ENCODE data around the gene TM7SF2. TPM values are rescaled to one million over a fixed set of nuclear protein-coding genes. Genes with fewer than 3 reads are reported as not detected.

Gene TM7SF2
- total and polyA plus RNA-seq, 2 donors from 2014 or later, result 20.9 to 88.2 TPM

DNA sequence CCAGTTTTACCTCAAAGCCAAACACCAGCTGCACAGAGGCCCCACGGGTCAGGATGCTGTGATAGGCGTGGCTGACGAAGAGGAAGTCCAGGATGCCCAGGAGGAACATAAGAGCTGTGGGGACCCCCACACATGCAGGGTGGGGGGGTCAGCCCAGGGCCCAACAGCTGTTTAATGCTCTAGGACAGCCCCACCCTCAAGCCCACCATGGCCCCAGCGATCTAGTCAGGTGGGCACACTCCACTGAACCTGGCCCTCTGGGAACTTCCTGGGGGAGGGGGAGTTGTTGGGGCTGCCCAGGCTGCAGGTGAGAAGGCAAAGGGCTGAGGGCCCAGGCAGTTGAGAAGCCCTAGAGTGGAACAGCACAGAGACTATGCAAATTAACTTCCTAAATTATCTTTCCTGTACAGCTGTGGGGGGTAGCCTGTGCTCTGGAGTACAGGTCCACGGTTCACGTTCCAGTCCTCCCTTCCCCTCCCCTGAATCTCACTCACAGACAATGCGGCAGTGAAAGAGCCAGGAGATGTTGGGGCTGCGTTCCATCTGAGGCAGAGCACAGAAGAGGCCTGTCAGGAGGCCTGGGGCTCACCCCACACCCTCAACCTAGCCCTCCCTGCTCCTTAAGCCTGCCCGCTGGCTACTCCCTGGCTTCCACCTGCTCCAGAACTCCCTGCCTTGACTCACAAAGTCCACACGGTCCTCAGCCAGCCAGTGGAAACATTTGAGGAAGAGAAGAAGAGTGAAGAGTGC lies 20.7 kb downstream of the TM7SF2 start:
- intact Hi-C loops (cut with DNase I), result no loop called here
- TF ChIP-seq, protein P1, sequence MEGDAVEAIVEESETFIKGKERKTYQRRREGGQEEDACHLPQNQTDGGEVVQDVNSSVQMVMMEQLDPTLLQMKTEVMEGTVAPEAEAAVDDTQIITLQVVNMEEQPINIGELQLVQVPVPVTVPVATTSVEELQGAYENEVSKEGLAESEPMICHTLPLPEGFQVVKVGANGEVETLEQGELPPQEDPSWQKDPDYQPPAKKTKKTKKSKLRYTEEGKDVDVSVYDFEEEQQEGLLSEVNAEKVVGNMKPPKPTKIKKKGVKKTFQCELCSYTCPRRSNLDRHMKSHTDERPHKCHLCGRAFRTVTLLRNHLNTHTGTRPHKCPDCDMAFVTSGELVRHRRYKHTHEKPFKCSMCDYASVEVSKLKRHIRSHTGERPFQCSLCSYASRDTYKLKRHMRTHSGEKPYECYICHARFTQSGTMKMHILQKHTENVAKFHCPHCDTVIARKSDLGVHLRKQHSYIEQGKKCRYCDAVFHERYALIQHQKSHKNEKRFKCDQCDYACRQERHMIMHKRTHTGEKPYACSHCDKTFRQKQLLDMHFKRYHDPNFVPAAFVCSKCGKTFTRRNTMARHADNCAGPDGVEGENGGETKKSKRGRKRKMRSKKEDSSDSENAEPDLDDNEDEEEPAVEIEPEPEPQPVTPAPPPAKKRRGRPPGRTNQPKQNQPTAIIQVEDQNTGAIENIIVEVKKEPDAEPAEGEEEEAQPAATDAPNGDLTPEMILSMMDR (IDR thresholded peaks at IDR 0.05; ENCODE audit: borderline replicate concordance, extremely low read depth, insufficient read depth), result no peak
- DNase-seq (peak in 2 of 5 donors; percentile 4 to 73), FAIRE-seq (no peak)
- H3K4me3 ChIP-seq (ENCODE audit: low read length in 3 of 3), result no peak overlapping the region
- peak overlapping the region in 1 of 3 donors; percentile 99 for H3K9ac ChIP-seq (ENCODE audit: low read length in 3 of 3)
- H3K27ac ChIP-seq (ENCODE audit: low read depth in 2 of 2, low read length in 2 of 2), result no peak overlapping the region
- H3K27me3 ChIP-seq (ENCODE audit: control insufficient read depth, insufficient read depth, low read length), result no peaks in the 10 kb centered on the region
- peaks cover 5 to 46% (median 18%) of the 10 kb centered on the region in 3 donors for H3K36me3 ChIP-seq (ENCODE audit: control insufficient read depth in 2 of 3, insufficient read depth in 3 of 3, low read length in 3 of 3)
- peaks cover 3 to 22% (median 15%) of the 10 kb centered on the region in 3 donors for H3K4me1 ChIP-seq (ENCODE audit: control insufficient read depth in 2 of 3, insufficient read depth in 2 of 3, low read depth in 1 of 3, low read length in 3 of 3)
- no peaks in the 10 kb centered on the region for H3K9me3 ChIP-seq (ENCODE audit: control insufficient read depth in 2 of 3, insufficient read depth in 1 of 3, low read length in 3 of 3)

DNA sequence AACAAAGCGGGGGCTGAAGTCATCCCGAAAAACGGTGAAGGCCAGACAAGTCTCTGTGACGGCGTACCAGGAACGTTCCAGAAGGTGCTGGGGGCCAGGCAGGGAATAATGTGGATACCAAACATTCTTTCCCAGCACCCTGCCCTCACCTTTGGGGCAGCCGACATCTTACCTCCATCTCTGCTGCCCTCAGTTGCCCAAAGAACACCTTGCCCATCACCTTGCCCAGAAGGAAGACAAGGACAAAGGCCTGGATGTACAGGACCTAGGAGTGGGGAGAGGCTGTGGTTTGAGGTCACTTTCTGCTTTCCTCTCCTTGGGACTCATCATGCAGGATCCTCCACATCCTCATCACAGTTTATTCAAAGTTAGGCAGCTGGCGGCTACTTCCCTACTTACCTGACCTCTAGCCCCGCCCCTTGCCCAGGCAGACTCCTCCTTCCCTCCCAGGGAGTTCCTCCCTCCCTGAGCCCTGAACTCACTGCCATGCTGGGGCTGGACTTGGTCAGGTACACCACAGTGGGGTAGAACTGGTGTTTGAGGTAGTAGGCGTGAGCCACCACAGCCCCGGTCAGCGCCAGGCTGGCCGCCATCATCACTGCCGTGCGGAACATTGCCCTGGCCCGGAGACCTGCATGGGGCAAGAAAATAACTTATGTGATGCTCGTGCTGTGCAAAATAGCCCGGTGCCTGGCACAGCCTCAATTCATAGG lies 21.5 kb downstream of the TM7SF2 start:
- TF ChIP-seq, protein P1 (IDR thresholded peaks at IDR 0.05; ENCODE audit: borderline replicate concordance, extremely low read depth, insufficient read depth), result no peak
- Histone ChIP-seq H3K27me3 (ENCODE audit: control insufficient read depth, insufficient read depth, low read length) (no peaks in the 10 kb centered on the region), H3K9me3 (ENCODE audit: control insufficient read depth in 2 of 3, insufficient read depth in 1 of 3, low read length in 3 of 3) (no peaks in the 10 kb centered on the region), H3K36me3 (ENCODE audit: control insufficient read depth in 2 of 3, insufficient read depth in 3 of 3, low read length in 3 of 3) (peaks cover 5 to 41% (median 18%) of the 10 kb centered on the region in 3 donors), H3K4me1 (ENCODE audit: control insufficient read depth in 2 of 3, insufficient read depth in 2 of 3, low read depth in 1 of 3, low read length in 3 of 3) (peaks cover 3 to 22% (median 15%) of the 10 kb centered on the region in 3 donors), H3K4me3 (ENCODE audit: low read length in 3 of 3) (peak overlapping the region; percentile 85 to 94 (median 92)), H3K27ac (ENCODE audit: low read depth in 2 of 2, low read length in 2 of 2) (peak overlapping the region in 1 of 2 donors; percentile 99), H3K9ac (ENCODE audit: low read length in 3 of 3) (peak overlapping the region in 1 of 3 donors; percentile 99)
- no peak for FAIRE-seq
- DNase-seq, result peak; percentile 31 to 90 (median 59)
- intact Hi-C loops (cut with DNase I), result no loop called here

DNA sequence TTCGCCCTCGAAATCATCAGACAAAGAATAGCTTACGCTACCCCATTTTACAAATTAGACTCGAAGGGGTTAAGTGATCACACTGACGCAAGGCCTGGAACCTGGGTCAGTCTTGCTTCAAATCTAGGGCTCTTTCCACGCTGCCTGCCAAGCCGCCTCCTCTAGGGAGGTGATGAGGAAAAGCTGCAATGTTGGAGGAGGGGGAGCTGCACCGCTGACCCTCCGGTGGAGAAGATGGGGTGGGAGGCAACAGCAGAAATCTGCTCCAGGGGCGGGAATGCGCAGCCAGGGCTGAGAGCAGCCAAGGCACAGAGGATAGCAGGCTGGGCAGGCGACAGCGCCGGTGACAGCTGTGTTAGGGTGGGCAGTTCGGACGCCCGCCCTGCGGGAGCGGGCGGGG lies 22.1 kb downstream of the TM7SF2 start:
- intact Hi-C loops (cut with DNase I), result no loop called here
- Histone ChIP-seq H3K9me3 (ENCODE audit: control insufficient read depth in 2 of 3, insufficient read depth in 1 of 3, low read length in 3 of 3) (no peaks in the 10 kb centered on the region), H3K9ac (ENCODE audit: low read length in 3 of 3) (peak overlapping the region; percentile 57 to 99 (median 86)), H3K27ac (ENCODE audit: low read depth in 2 of 2, low read length in 2 of 2) (peak overlapping the region; percentile 99), H3K36me3 (ENCODE audit: control insufficient read depth in 2 of 3, insufficient read depth in 3 of 3, low read length in 3 of 3) (peaks cover 4 to 35% (median 17%) of the 10 kb centered on the region in 3 donors), H3K4me1 (ENCODE audit: control insufficient read depth in 2 of 3, insufficient read depth in 2 of 3, low read depth in 1 of 3, low read length in 3 of 3) (peaks cover 3 to 22% (median 15%) of the 10 kb centered on the region in 3 donors), H3K27me3 (ENCODE audit: control insufficient read depth, insufficient read depth, low read length) (no peaks in the 10 kb centered on the region), H3K4me3 (ENCODE audit: low read length in 3 of 3) (peak overlapping the region; percentile 85 to 94 (median 92))
- no peak for FAIRE-seq
- DNase-seq, result peak in 4 of 5 donors; percentile 11 to 81 (median 31)
- TF ChIP-seq, protein P1 (IDR thresholded peaks at IDR 0.05; ENCODE audit: borderline replicate concordance, extremely low read depth, insufficient read depth), result no peak
